GM19025 (cell line): ENCODE data around the gene ANKRD33.

ENCODE experiments used
- ATAC-seq: cut with Tn5 transposase; IDR thresholded peaks from one replicate; pipeline ENCODE4 v1.9.1; 2021; ENCODE audit warnings: mild to moderate bottlenecking, low read depth, moderate library complexity; ENCODE audit not compliant: unreplicated experiment

The ANKRD33 gene

GRCh38 chr12:51855586-51856428, 32.1 kb upstream of the ANKRD33 start:
- no peak for ATAC-seq

- no peak for ATAC-seq
Measured at GRCh38 chr12:51860986-51861385, 26.9 kb upstream of the ANKRD33 start.

- no peak for ATAC-seq
Measured at GRCh38 chr12:51862947-51863346, 25.0 kb upstream of the ANKRD33 start.

GRCh38 chr12:51863363-51863932, 24.5 kb upstream of the ANKRD33 start:
- ATAC-seq = no peak

- no peak for ATAC-seq
Measured at GRCh38 chr12:51863933-51864832, 23.7 kb upstream of the ANKRD33 start.

- no peak for ATAC-seq
Measured at GRCh38 chr12:51864833-51865670, 22.9 kb upstream of the ANKRD33 start.

GRCh38 chr12:51865757-51866270, 22.1 kb upstream of the ANKRD33 start:
- ATAC-seq = no peak

GRCh38 chr12:51866324-51866723, 21.6 kb upstream of the ANKRD33 start:
- no peak for ATAC-seq

GRCh38 chr12:51866762-51867161, 21.1 kb upstream of the ANKRD33 start:
- ATAC-seq = no peak

GRCh38 chr12:51867371-51867770, 20.5 kb upstream of the ANKRD33 start:
- no peak for ATAC-seq

- no peak for ATAC-seq
Measured at GRCh38 chr12:51867796-51868428, 20.0 kb upstream of the ANKRD33 start.

- no peak for ATAC-seq
Measured at GRCh38 chr12:51868821-51869495, 18.9 kb upstream of the ANKRD33 start.

- no peak for ATAC-seq
Measured at GRCh38 chr12:51869496-51869865, 18.4 kb upstream of the ANKRD33 start.

GRCh38 chr12:51869931-51870330, 18.0 kb upstream of the ANKRD33 start:
- no peak for ATAC-seq

- ATAC-seq = no peak
Measured at GRCh38 chr12:51870504-51870903, 17.4 kb upstream of the ANKRD33 start.

- no peak for ATAC-seq
Measured at GRCh38 chr12:51871126-51871525, 16.8 kb upstream of the ANKRD33 start.

- ATAC-seq = no peak
Measured at GRCh38 chr12:51871918-51872688, 15.8 kb upstream of the ANKRD33 start.

- ATAC-seq = no peak
Measured at GRCh38 chr12:51872689-51872981, 15.3 kb upstream of the ANKRD33 start.
